ENCODE measurements around the gene TLE2. TPM values are rescaled to one million over a fixed set of nuclear protein-coding genes. Genes with fewer than 3 reads are reported as not detected.
A peak's percentile ranks its signal among the peaks of the same experiment; 100 is the strongest.

The TLE2 gene
- total RNA-seq, 1 experiment from 2014 or later = 6.2 TPM

- DNase-seq (ENCODE audit: low read depth, low spot score) = no peak
- Histone ChIP-seq H3K4me1 (ENCODE audit: control insufficient read depth, insufficient read depth, low read length) (peaks cover 5% of the 10 kb centered on the region; the same call in 1 of the 2 replicates), H3K36me3 (ENCODE audit: control insufficient read depth, insufficient read depth, low read length) (peaks cover 5% of the 10 kb centered on the region; the same call in 1 of the 2 replicates), H3K27ac (ENCODE audit: low read length) (no peak overlapping the region), H3K27me3 (ENCODE audit: control insufficient read depth, insufficient read depth, low read length) (no peaks in the 10 kb centered on the region), H3K9me3 (ENCODE audit: control insufficient read depth, insufficient read depth, low read depth, low read length) (no peaks in the 10 kb centered on the region), H3K4me3 (ENCODE audit: low read depth in 2 of 2, low read length in 2 of 2) (0 out of 4 replicates have a peak overlapping the region, but pooled peaks of 1 of the 2 experiments have one; percentile 14)
- CTCF ChIA-PET = interaction anchor here (0.7 kb wide), 2 partner anchors 124 to 529 kb away, joined by 4 read pairs; no protein-coding TSS in a partner anchor
- no TSS peak for BruUV-seq (replicated peaks)
- intact Hi-C loops (cut with micrococcal nuclease; ENCODE audit: unreplicated experiment) (loop anchor here (10.0 kb wide), 1 partner anchor 172 kb away; no protein-coding TSS in a partner anchor), in situ Hi-C loops (cut with HindIII; ENCODE audit: low pct_unique_long_range_greater_than_20kb, low sequenced_read_pairs) (no loop called here)
- TF ChIP-seq TCF7L2 (IDR thresholded peaks at IDR 0.05; ENCODE audit: low read depth, low read length) (no peak), POLR2AphosphoS5 (IDR thresholded peaks at IDR 0.05; ENCODE audit: low read depth, low read length) (no peak), REST (IDR thresholded peaks at IDR 0.05; ENCODE audit: insufficient read depth in 1 of 2, low read depth in 2 of 2, low read length in 1 of 2) (no peak), SIN3A (IDR thresholded peaks at IDR 0.05; ENCODE audit: borderline replicate concordance, insufficient read depth, low read depth, low read length) (no peak), CTCF (IDR thresholded peaks at IDR 0.05) (no peak)
- POLR2A ChIA-PET = interaction anchor here (0.6 kb wide), 1 partner anchor 207 kb away, joined by 3 read pairs; no protein-coding TSS in a partner anchor
- no peak for ATAC-seq
These were observed 76.1 kb downstream of the TLE2 start for GRCh38 chr19:2952953-2953481.

- intact Hi-C loops (cut with micrococcal nuclease; ENCODE audit: unreplicated experiment) = loop anchor here (2.0 to 10.0 kb wide), 2 partner anchors 174 to 212 kb away; no protein-coding TSS in a partner anchor
- no TSS peak for BruUV-seq (replicated peaks)
These were observed 78.6 kb downstream of the TLE2 start for GRCh38 chr19:2950286-2951124.

More at GRCh38 chr19:2950286-2951124, 78.6 kb downstream of the TLE2 start:
- CTCF ChIA-PET = interaction anchor here (0.6 to 1.4 kb wide), 11 partner anchors 8 to 595 kb away, joined by 3 to 8 read pairs (median 4); no protein-coding TSS in a partner anchor
- peak; percentile 98 for DNase-seq (ENCODE audit: low read depth, low spot score)
- Histone ChIP-seq H3K9me3 (ENCODE audit: control insufficient read depth, insufficient read depth, low read depth, low read length) (no peaks in the 10 kb centered on the region), H3K36me3 (ENCODE audit: control insufficient read depth, insufficient read depth, low read length) (peaks cover 5% of the 10 kb centered on the region; the same call in 1 of the 2 replicates), H3K4me1 (ENCODE audit: control insufficient read depth, insufficient read depth, low read length) (peaks cover 5% of the 10 kb centered on the region; the same call in 1 of the 2 replicates), H3K4me3 (ENCODE audit: low read depth in 2 of 2, low read length in 2 of 2) (peak overlapping the region; percentile 76 to 95), H3K27ac (ENCODE audit: low read length) (peak overlapping the region; percentile 96), H3K27me3 (ENCODE audit: control insufficient read depth, insufficient read depth, low read length) (no peaks in the 10 kb centered on the region)
- POLR2A ChIA-PET = interaction anchor here (0.6 to 1.0 kb wide), 2 partner anchors 85 to 549 kb away, joined by 4 to 10 read pairs; no protein-coding TSS in a partner anchor
- in situ Hi-C loops (cut with HindIII; ENCODE audit: low pct_unique_long_range_greater_than_20kb, low sequenced_read_pairs) = no loop called here
- ATAC-seq = peak; percentile 99
- TF ChIP-seq TCF7L2 (IDR thresholded peaks at IDR 0.05; ENCODE audit: low read depth, low read length) = no peak
- peak; percentile 51; the same call in 1 of the 2 replicates for TF ChIP-seq SIN3A (IDR thresholded peaks at IDR 0.05; ENCODE audit: borderline replicate concordance, insufficient read depth, low read depth, low read length)
- TF ChIP-seq POLR2AphosphoS5 (IDR thresholded peaks at IDR 0.05; ENCODE audit: low read depth, low read length) = peak; percentile 91
- no peak for TF ChIP-seq REST (IDR thresholded peaks at IDR 0.05; ENCODE audit: insufficient read depth in 1 of 2, low read depth in 2 of 2, low read length in 1 of 2)

All from Panc1 (cell line).